ENCODE measurements around the gene KRT28.

- TF ChIP-seq EZH2 (IDR thresholded peaks at IDR 0.05; ENCODE audit: low read depth, unreplicated experiment) (no peak), NANOG (IDR thresholded peaks at IDR 0.05; ENCODE audit: borderline replicate concordance) (no peak), CTCF (conservative IDR thresholded peaks at IDR 0.05; ENCODE audit: low read depth in 2 of 2) (no peak), POLR2AphosphoS5 (IDR thresholded peaks at IDR 0.05; ENCODE audit: low read depth) (no peak), EZH2phosphoT487 (IDR thresholded peaks at IDR 0.05; ENCODE audit: unreplicated experiment) (no peak), ZNF331 (CRISPR knock-in tag; IDR thresholded peaks at IDR 0.05; ENCODE audit: low read depth) (no peak)
- TF ChIP-seq, protein P1, sequence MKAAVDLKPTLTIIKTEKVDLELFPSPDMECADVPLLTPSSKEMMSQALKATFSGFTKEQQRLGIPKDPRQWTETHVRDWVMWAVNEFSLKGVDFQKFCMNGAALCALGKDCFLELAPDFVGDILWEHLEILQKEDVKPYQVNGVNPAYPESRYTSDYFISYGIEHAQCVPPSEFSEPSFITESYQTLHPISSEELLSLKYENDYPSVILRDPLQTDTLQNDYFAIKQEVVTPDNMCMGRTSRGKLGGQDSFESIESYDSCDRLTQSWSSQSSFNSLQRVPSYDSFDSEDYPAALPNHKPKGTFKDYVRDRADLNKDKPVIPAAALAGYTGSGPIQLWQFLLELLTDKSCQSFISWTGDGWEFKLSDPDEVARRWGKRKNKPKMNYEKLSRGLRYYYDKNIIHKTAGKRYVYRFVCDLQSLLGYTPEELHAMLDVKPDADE (IDR thresholded peaks at IDR 0.05) = no peak
Observed at GRCh38 chr17:40818343-40818732, 18.6 kb upstream of the KRT28 start.

Measured in GM23338 (cell line).